Liver (tissue), 3 donors: ENCODE data around the gene NUDC.

Experiments
- ATF3 ChIP-seq: IDR thresholded peaks from 2 replicates; pipeline ENCODE4 v1.6.1; 2016; ENCODE audit warnings: antibody characterized with exemption
- CTCF ChIP-seq: fragments of 150-350 bp; IDR thresholded peaks from 2 replicates; pipeline ENCODE4 v1.5.1; 2017; ENCODE audit warnings: improper control_type of control experiment, low read depth, low read length; ENCODE audit not compliant: missing input control
- EGR1 ChIP-seq, 2 donors: IDR thresholded peaks; 2 replicates each; pipeline ENCODE4 v1.6.1; 2016 to 2018; ENCODE audit warnings: antibody characterized with exemption in 2 of 2, low read depth in 2 of 2
- FOXA1 ChIP-seq: IDR thresholded peaks from 2 replicates; pipeline ENCODE4 v1.6.1; 2016; ENCODE audit warnings: antibody characterized with exemption
- GABPA ChIP-seq, 2 donors: IDR thresholded peaks in 1 of 2; conservative IDR thresholded peaks in 1 of 2; 2 replicates each; pipeline ENCODE4 v1.6.1; 2016; ENCODE audit warnings: antibody characterized with exemption in 2 of 2, mild to moderate bottlenecking in 1 of 2, moderate library complexity in 1 of 2
- HNF4A ChIP-seq, 2 donors: conservative IDR thresholded peaks; 2 replicates each; pipeline ENCODE4 v1.6.1; 2016; ENCODE audit warnings: antibody characterized with exemption in 2 of 2, mild to moderate bottlenecking in 2 of 2
- JUND ChIP-seq, 2 donors: IDR thresholded peaks; 2 replicates each; pipeline ENCODE4 v1.6.1; 2016; ENCODE audit warnings: antibody characterized with exemption in 2 of 2
- MAX ChIP-seq: IDR thresholded peaks from 2 replicates; pipeline ENCODE4 v1.6.1; 2016; ENCODE audit warnings: antibody characterized with exemption
- REST ChIP-seq: IDR thresholded peaks from 2 replicates; pipeline ENCODE4 v1.6.1; 2016; ENCODE audit warnings: antibody characterized with exemption, mild to moderate bottlenecking
- TAF1 ChIP-seq: conservative IDR thresholded peaks from 2 replicates; pipeline ENCODE4 v1.6.1; 2016; ENCODE audit warnings: antibody characterized with exemption, mild to moderate bottlenecking
- YY1 ChIP-seq: IDR thresholded peaks from 2 replicates; pipeline ENCODE4 v1.6.1; 2016; ENCODE audit warnings: antibody characterized with exemption, mild to moderate bottlenecking
- ZBTB33 ChIP-seq: IDR thresholded peaks from 2 replicates; pipeline ENCODE4 v1.6.1; 2016; ENCODE audit warnings: antibody characterized with exemption
- donor health status: healthy.
- donor health status: healthy.

DNA sequence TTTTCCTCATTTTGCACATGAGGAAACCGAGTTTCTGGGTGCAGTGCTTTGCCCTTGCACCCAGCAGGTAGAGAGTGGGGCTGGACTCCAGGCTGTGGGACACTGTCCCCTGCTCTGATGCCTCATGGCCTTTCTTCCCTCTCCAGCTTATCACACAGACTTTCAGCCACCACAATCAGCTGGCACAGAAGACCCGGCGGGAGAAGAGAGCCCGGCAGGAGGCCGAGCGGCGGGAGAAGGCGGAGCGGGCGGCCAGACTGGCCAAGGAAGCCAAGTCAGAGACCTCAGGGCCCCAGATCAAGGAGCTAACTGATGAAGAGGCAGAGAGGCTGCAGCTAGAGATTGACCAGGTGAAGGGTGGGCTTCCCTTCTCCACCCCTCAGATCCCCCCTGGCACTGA is 19.8 kb downstream of the NUDC start:
- TF ChIP-seq CTCF (no peak), REST (no peak), JUND (IDR thresholded peaks at IDR 0.05) (no peak), YY1 (no peak), HNF4A (conservative IDR thresholded peaks at IDR 0.05) (no peak), EGR1 (IDR thresholded peaks at IDR 0.05; ENCODE audit: low read depth in 2 of 2) (no peak), FOXA1 (no peak), MAX (no peak), GABPA (IDR thresholded peaks at IDR 0.05 in 1 of 2, conservative IDR thresholded peaks at IDR 0.05 in 1 of 2) (no peak), TAF1 (no peak), ZBTB33 (no peak), ATF3 (no peak)
